Endothelial cell of umbilical vein (primary cell): ENCODE measurements around the gene CHST15.

Experiments used
- EZH2 ChIP-seq: IDR thresholded peaks from 2 replicates; pipeline ENCODE4 v1.6.1; 2012; ENCODE audit warnings: borderline replicate concordance, low read depth, mild to moderate bottlenecking, moderate library complexity, low read length, inconsistent platforms; ENCODE audit not compliant: severe bottlenecking
- FOS ChIP-seq: IDR thresholded peaks from 2 replicates; pipeline ENCODE4 v1.6.1; 2011; ENCODE audit warnings: mild to moderate bottlenecking, low read length, moderate library complexity, borderline replicate concordance; ENCODE audit not compliant: insufficient read depth
- GATA2 ChIP-seq: IDR thresholded peaks from 2 replicates; pipeline ENCODE4 v1.7.0; 2011; ENCODE audit warnings: low read depth, mild to moderate bottlenecking, moderate library complexity, mixed read lengths, low read length; ENCODE audit not compliant: insufficient read length, insufficient read depth
- JUN ChIP-seq: IDR thresholded peaks from 2 replicates; pipeline ENCODE4 v1.6.1; 2011; ENCODE audit warnings: borderline replicate concordance, low read depth; ENCODE audit not compliant: insufficient read length, insufficient read depth
- POLR2A ChIP-seq: IDR thresholded peaks from 2 replicates; pipeline ENCODE4 v1.6.1; 2012; ENCODE audit warnings: low read depth, mild to moderate bottlenecking, control low read depth, low read length
- POLR2AphosphoS5 ChIP-seq: IDR thresholded peaks from 2 replicates; pipeline ENCODE4 v1.6.1; 2012; ENCODE audit warnings: low read depth, mild to moderate bottlenecking, control low read depth, low read length, moderate library complexity; ENCODE audit not compliant: insufficient read depth
- TF ChIP-seq, protein P1 (sequence below), 2 donors: IDR thresholded peaks; 1 replicate in 1 of 2; 2 replicates in 1 of 2; pipeline ENCODE4 v1.5.1; 2011; ENCODE audit warnings: low read length in 2 of 2, mild to moderate bottlenecking in 2 of 2, moderate library complexity in 2 of 2, control low read depth in 1 of 2, inconsistent platforms in 1 of 2, low read depth in 1 of 2; ENCODE audit not compliant: insufficient read depth in 1 of 2; ENCODE audit errors: extremely low read depth in 1 of 2
- TF ChIP-seq, protein P2 (sequence below): IDR thresholded peaks from 2 replicates; pipeline ENCODE4 v1.6.1; 2011; ENCODE audit not compliant: insufficient read depth, insufficient read length

DNA sequence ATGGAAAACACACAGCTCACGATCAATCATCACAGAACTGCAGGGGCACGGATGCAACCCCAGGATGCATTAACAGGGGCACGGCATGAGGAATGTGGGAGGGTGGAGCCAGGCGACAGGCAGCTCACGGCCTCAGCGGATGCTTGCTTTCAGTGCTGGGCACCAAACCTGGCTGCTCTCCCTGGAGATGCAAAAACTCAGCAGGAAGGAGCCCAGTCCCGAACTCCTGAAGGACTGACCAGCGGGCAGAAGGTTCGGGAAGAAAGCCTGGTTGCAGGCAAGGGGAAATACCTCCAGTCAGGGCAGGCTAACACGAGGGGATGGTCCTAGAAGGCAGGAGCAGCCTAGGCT is 66.8 kb downstream of the CHST15 start:
- TF ChIP-seq, protein P1, sequence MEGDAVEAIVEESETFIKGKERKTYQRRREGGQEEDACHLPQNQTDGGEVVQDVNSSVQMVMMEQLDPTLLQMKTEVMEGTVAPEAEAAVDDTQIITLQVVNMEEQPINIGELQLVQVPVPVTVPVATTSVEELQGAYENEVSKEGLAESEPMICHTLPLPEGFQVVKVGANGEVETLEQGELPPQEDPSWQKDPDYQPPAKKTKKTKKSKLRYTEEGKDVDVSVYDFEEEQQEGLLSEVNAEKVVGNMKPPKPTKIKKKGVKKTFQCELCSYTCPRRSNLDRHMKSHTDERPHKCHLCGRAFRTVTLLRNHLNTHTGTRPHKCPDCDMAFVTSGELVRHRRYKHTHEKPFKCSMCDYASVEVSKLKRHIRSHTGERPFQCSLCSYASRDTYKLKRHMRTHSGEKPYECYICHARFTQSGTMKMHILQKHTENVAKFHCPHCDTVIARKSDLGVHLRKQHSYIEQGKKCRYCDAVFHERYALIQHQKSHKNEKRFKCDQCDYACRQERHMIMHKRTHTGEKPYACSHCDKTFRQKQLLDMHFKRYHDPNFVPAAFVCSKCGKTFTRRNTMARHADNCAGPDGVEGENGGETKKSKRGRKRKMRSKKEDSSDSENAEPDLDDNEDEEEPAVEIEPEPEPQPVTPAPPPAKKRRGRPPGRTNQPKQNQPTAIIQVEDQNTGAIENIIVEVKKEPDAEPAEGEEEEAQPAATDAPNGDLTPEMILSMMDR (IDR thresholded peaks at IDR 0.05; ENCODE audit: extremely low read depth in 1 of 2, insufficient read depth in 1 of 2, low read depth in 1 of 2, low read length in 2 of 2), result no peak
- TF ChIP-seq, protein P2, sequence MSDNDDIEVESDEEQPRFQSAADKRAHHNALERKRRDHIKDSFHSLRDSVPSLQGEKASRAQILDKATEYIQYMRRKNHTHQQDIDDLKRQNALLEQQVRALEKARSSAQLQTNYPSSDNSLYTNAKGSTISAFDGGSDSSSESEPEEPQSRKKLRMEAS, result no peak
- TF ChIP-seq EZH2 (no peak), POLR2AphosphoS5 (no peak), POLR2A (no peak), JUN (no peak), GATA2 (no peak), FOS (no peak)
